ENCODE measurements around the gene DNAJC7.

- TF ChIP-seq CTCF (conservative IDR thresholded peaks at IDR 0.05; ENCODE audit: low read depth, low read length), result no peak
- TF ChIP-seq EZH2 (IDR thresholded peaks at IDR 0.05; ENCODE audit: borderline replicate concordance, low read depth, low read length, poor library complexity, severe bottlenecking), result no peak
Measured at GRCh38 chr17:42010898-42011516, 6.2 kb downstream of the DNAJC7 start.

Measured in A673 (cell line).